ENCODE data around the gene PARL.

DNA sequence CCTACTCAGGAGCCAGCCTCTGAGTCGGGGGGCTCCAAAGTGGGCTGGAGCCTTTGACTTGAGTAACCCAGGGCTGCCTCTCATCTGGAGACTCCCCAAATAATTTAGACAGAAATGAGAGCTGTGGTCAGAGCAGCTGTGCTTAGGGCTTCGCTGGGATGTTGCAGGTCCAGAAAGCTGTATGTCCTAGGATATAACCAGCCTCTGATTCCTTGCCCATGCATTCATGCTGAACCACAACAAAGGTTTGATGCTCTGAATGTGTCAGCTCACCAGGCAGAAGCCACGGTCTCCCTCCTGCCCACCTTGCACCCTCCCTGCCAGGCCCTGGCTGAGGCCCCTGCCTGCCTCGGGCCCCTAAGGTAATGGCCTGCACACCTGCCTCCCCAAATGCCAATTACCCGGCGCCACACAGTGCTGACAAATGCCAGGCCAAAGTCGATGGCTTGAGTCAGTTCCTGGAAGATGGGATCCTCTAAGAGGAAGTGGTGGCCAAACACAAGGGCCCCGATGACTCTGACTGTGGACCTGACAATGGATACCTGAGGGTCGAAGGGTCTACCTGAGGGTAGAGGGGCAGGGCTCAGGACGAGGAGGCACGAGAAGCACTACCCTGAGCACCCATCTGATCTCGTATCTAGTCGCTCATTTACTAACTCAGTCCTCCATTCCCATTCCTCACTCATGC is 21.7 kb upstream of the PARL start:
- TF ChIP-seq, protein P1, sequence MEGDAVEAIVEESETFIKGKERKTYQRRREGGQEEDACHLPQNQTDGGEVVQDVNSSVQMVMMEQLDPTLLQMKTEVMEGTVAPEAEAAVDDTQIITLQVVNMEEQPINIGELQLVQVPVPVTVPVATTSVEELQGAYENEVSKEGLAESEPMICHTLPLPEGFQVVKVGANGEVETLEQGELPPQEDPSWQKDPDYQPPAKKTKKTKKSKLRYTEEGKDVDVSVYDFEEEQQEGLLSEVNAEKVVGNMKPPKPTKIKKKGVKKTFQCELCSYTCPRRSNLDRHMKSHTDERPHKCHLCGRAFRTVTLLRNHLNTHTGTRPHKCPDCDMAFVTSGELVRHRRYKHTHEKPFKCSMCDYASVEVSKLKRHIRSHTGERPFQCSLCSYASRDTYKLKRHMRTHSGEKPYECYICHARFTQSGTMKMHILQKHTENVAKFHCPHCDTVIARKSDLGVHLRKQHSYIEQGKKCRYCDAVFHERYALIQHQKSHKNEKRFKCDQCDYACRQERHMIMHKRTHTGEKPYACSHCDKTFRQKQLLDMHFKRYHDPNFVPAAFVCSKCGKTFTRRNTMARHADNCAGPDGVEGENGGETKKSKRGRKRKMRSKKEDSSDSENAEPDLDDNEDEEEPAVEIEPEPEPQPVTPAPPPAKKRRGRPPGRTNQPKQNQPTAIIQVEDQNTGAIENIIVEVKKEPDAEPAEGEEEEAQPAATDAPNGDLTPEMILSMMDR (IDR thresholded peaks at IDR 0.05; ENCODE audit: poor library complexity), result no peak
- TF ChIP-seq EZH2 (IDR thresholded peaks at IDR 0.05; ENCODE audit: borderline replicate concordance), result no peak

Measured in hepatocyte (in vitro differentiated cells).